HCT116 (cell line): Measurements from ENCODE around the gene BABAM2. TPM values are rescaled to one million over a fixed set of nuclear protein-coding genes. Genes with fewer than 3 reads are reported as not detected.
A peak's percentile ranks its signal among the peaks of the same experiment; 100 is the strongest.

Experiments used
- ATAC-seq: fragments of 200-7000 bp; cut with Tn5 transposase; 2 replicates; pipeline ENCODE4 v1.9.1; 2020; ENCODE audit warnings: mild to moderate bottlenecking, moderate library complexity
- BruUV-seq: library from RNA; stranded (reverse); fragments of 400-500 nt; replicated peaks from 2 replicates; lab custom pipeline; 2021; lab: Mats Ljungman, UMichigan
- CTCF ChIA-PET: fragments of 300-600 bp; sonication (Branson Sonifier 250); formaldehyde crosslinking; loops from one replicate; lab custom pipeline; 2021; ENCODE audit warnings: antibody characterized with exemption; lab: Charles Lee
- POLR2A ChIA-PET: fragments of 300-600, 350-600 bp; sonication (Branson Sonifier 250); formaldehyde crosslinking; loops from one replicate; lab custom pipeline; 2021; ENCODE audit warnings: antibody characterized with exemption; lab: Charles Lee
- RAD21 ChIA-PET, 2 experiments: fragments of 300-600 bp; sonication (Branson Sonifier 250); formaldehyde crosslinking; loops; one replicate each; lab custom pipeline; 2023; ENCODE audit warnings: low total read pairs in 2 of 2; ENCODE audit not compliant: uncharacterized antibody in 2 of 2, unreplicated experiment in 2 of 2, low non-redundant PET in 1 of 2; lab: Charles Lee
- DNase-seq: peaks from one replicate; pipeline ENCODE4 v3.0.0-alpha.2; 2010; ENCODE audit warnings: low read depth, low spot score
- H2AFZ ChIP-seq: fragments of 200-600 bp; shearing (Covaris generic), sonication (generic); 2 replicates; pipeline ENCODE4 v1.6.1; 2017; ENCODE audit warnings: low read depth, mixed run types, mixed read lengths, antibody characterized with exemption, low read length; ENCODE audit not compliant: poor library complexity, severe bottlenecking
- H3K27ac ChIP-seq: 2 replicates; pipeline ENCODE4 v1.5.1; 2012; ENCODE audit warnings: low read depth, low read length
- H3K27me3 ChIP-seq: fragments of 200-600 bp; sonication (generic); 2 replicates; pipeline ENCODE4 v1.6.1; 2016; ENCODE audit warnings: mixed run types, low read length, mixed read lengths; ENCODE audit not compliant: insufficient read depth
- H3K36me3 ChIP-seq, 2 experiments: fragments of 200-500 bp in 1 of 2; fragments of 200-600 bp in 1 of 2; sonication (Bioruptor generic) in 1 of 2; sonication (generic) in 1 of 2; 2 replicates each; pipeline versions ENCODE4 v1.5.1 to v1.6.1; 2014 to 2016; ENCODE audit warnings: low read length in 2 of 2, inconsistent platforms in 1 of 2, mixed read lengths in 1 of 2, mixed run types in 1 of 2; ENCODE audit not compliant: insufficient read depth in 2 of 2, control insufficient read depth in 1 of 2
- H3K4me1 ChIP-seq, 2 experiments: fragments of 200-600 bp in 1 of 2; sonication (generic) in 1 of 2; 2 replicates each; pipeline versions ENCODE4 v1.5.1 to v1.6.1; 2012 to 2017; ENCODE audit warnings: low read length in 2 of 2, inconsistent platforms in 1 of 2, mild to moderate bottlenecking in 1 of 2, mixed read lengths in 1 of 2, mixed run types in 1 of 2, moderate library complexity in 1 of 2; ENCODE audit not compliant: insufficient read depth in 2 of 2, control insufficient read depth in 1 of 2
- H3K4me2 ChIP-seq: fragments of 200-600 bp; sonication (generic); 2 replicates; pipeline ENCODE4 v1.6.1; 2017; ENCODE audit warnings: mixed run types, low read length, mixed read lengths
- H3K4me3 ChIP-seq, 2 experiments: fragments of 200-600 bp in 1 of 2; sonication (generic) in 1 of 2; replicated peaks in 1 of 2; 2 replicates each; pipeline ENCODE4 v1.5.1; 2011 to 2016; ENCODE audit warnings: low read length in 2 of 2, control low read depth in 1 of 2, low read depth in 1 of 2, mild to moderate bottlenecking in 1 of 2, mixed read lengths in 1 of 2, mixed run types in 1 of 2
- H3K79me2 ChIP-seq: fragments of 200-600 bp; sonication (generic); 2 replicates; pipeline ENCODE4 v1.6.1; 2017; ENCODE audit warnings: mild to moderate bottlenecking, mixed run types, low read length, moderate library complexity, mixed read lengths; ENCODE audit not compliant: insufficient read depth
- H3K9ac ChIP-seq: fragments of 200-600 bp; sonication (generic); 2 replicates; pipeline ENCODE4 v1.6.1; 2016; ENCODE audit warnings: low read length, mixed read lengths
- H3K9me2 ChIP-seq: fragments of 200-600 bp; sonication (generic), shearing (Covaris generic); 2 replicates; pipeline ENCODE4 v1.6.1; 2017; ENCODE audit warnings: mixed run types, mild to moderate bottlenecking, moderate library complexity; ENCODE audit not compliant: insufficient read depth
- H3K9me3 ChIP-seq, 2 experiments: fragments of 200-500 bp in 1 of 2; fragments of 200-600 bp in 1 of 2; sonication (Bioruptor generic) in 1 of 2; sonication (generic) in 1 of 2; 2 replicates each; pipeline ENCODE4 v1.6.1; 2014 to 2017; ENCODE audit warnings: low read length in 2 of 2, mixed read lengths in 2 of 2, inconsistent platforms in 1 of 2, low read depth in 1 of 2, mild to moderate bottlenecking in 1 of 2, mixed run types in 1 of 2, moderate library complexity in 1 of 2; ENCODE audit not compliant: control insufficient read depth in 1 of 2, insufficient read depth in 1 of 2
- H4K20me1 ChIP-seq: fragments of 200-600 bp; sonication (generic), shearing (Covaris generic); 2 replicates; pipeline ENCODE4 v1.6.1; 2017; ENCODE audit warnings: mixed run types, mild to moderate bottlenecking, moderate library complexity; ENCODE audit not compliant: insufficient read depth
- CEBPB ChIP-seq: IDR thresholded peaks from 2 replicates; pipeline ENCODE4 v1.6.1; 2012; ENCODE audit warnings: low read depth
- ELF1 ChIP-seq: IDR thresholded peaks from 2 replicates; pipeline ENCODE4 v1.6.1; 2012; ENCODE audit warnings: low read depth, borderline replicate concordance
- EZH2 ChIP-seq: fragments of 200-600 bp; sonication (generic); IDR thresholded peaks from 2 replicates; pipeline ENCODE4 v1.6.1; 2017; ENCODE audit warnings: antibody characterized with exemption, mixed run types
- EZH2phosphoT487 ChIP-seq: fragments of 200-600 bp; IDR thresholded peaks from 2 replicates; pipeline ENCODE4 v1.6.1; 2018; ENCODE audit warnings: antibody characterized with exemption, borderline replicate concordance
- FOSL1 ChIP-seq: IDR thresholded peaks from 2 replicates; pipeline ENCODE4 v1.6.1; 2012; ENCODE audit warnings: low read depth
- JUND ChIP-seq: IDR thresholded peaks from 2 replicates; pipeline ENCODE4 v1.6.1; 2012
- MAX ChIP-seq: IDR thresholded peaks from 2 replicates; pipeline ENCODE4 v1.6.1; 2012
- POLR2AphosphoS5 ChIP-seq: IDR thresholded peaks from 2 replicates; pipeline ENCODE4 v1.6.1; 2011; ENCODE audit warnings: mild to moderate bottlenecking, low read depth, low read length, moderate library complexity
- SIN3A ChIP-seq: IDR thresholded peaks from 2 replicates; pipeline ENCODE4 v1.6.1; 2012; ENCODE audit warnings: low read depth
- SP1 ChIP-seq: IDR thresholded peaks from 2 replicates; pipeline ENCODE4 v1.6.1; 2012; ENCODE audit warnings: low read depth
- SRF ChIP-seq: IDR thresholded peaks from 2 replicates; pipeline ENCODE4 v1.6.1; 2012; ENCODE audit warnings: low read depth
- YY1 ChIP-seq: IDR thresholded peaks from 2 replicates; pipeline ENCODE4 v1.6.1; 2011; ENCODE audit warnings: low read length, low read depth, moderate library complexity, mild to moderate bottlenecking; ENCODE audit not compliant: insufficient replicate concordance; ENCODE audit errors: extremely low read depth
- ZFX ChIP-seq: fragments of 450-650 bp; IDR thresholded peaks from 2 replicates; pipeline ENCODE4 v1.6.1; 2017
- ZNF274 ChIP-seq: fragments of 200-500 bp; sonication (Bioruptor generic); IDR thresholded peaks from 2 replicates; pipeline ENCODE4 v1.6.1; 2014; ENCODE audit warnings: mild to moderate bottlenecking, low read depth, low read length, inconsistent platforms
- intact Hi-C: fragments of 100-400 bp; cut with micrococcal nuclease; formaldehyde crosslinking; loops from 2 replicates; pipeline ENCODE4 v1.10.0; 2022
- total RNA-seq: library from RNA; stranded (reverse); gene quantifications from one replicate; pipeline ENCODE4 v1.2.1, GENCODE V29; 2021; ENCODE audit not compliant: unreplicated experiment
- TF ChIP-seq, protein P1 (sequence below), 3 experiments: fragments of 200-600 bp in 1 of 3; sonication (generic) in 1 of 3; IDR thresholded peaks in 2 of 3; conservative IDR thresholded peaks in 1 of 3; 2 replicates each; pipeline ENCODE4 v1.5.1; 2012 to 2017; ENCODE audit warnings: low read depth in 2 of 3, low read length in 2 of 3, antibody characterized with exemption in 1 of 3, borderline replicate concordance in 1 of 3, control low read depth in 1 of 3, mild to moderate bottlenecking in 1 of 3, mixed read lengths in 1 of 3, mixed run types in 1 of 3, moderate library complexity in 1 of 3; ENCODE audit not compliant: insufficient read depth in 1 of 3

BABAM2 gene
- total RNA-seq, 1 experiment from 2014 or later: 23.8 TPM

DNA sequence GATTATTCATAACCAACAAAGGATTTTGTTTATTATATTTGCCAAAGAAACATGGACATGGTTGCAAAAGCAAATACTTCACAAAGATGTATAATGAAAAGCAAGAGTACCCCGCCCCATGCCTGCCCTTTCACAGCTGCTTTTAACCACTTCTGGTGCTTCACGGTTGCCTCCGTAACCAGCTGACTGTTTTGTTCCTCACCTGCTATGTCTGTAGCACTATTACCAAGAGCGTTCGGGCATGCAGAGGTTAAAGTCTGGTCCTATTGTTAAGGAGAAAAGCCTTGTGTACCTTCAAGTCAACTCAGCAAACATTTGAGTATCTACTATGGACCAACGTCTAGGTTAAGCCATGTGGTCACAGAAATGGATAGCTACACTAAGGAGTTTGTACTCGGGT is 386.9 kb downstream of the BABAM2 start:
- Histone ChIP-seq H4K20me1 (no peaks in the 10 kb centered on the region), H3K9ac (no peak overlapping the region), H3K27me3 (no peaks in the 10 kb centered on the region), H3K4me1 (peaks cover 43 to 58% of the 10 kb centered on the region in 2 experiments), H3K79me2 (no peaks in the 10 kb centered on the region), H3K36me3 (no peaks in the 10 kb centered on the region), H2AFZ (no peak overlapping the region), H3K4me2 (no peak overlapping the region), H3K27ac (peak overlapping the region; percentile 91; the same call in 1 of the 2 replicates), H3K9me3 (no peaks in the 10 kb centered on the region), H3K9me2 (no peaks in the 10 kb centered on the region), H3K4me3 (no peak overlapping the region)
- intact Hi-C loops: loop anchor here (10.0 kb wide), 1 partner anchor 523 kb away; no protein-coding TSS in a partner anchor
- TF ChIP-seq ELF1 (no peak), MAX (no peak), CEBPB (no peak), SRF (no peak), JUND (no peak), ZNF274 (no peak), FOSL1 (no peak), YY1 (no peak), ZFX (no peak), SIN3A (no peak), POLR2AphosphoS5 (no peak), EZH2phosphoT487 (no peak), EZH2 (no peak), SP1 (no peak)
- TF ChIP-seq, protein P1, sequence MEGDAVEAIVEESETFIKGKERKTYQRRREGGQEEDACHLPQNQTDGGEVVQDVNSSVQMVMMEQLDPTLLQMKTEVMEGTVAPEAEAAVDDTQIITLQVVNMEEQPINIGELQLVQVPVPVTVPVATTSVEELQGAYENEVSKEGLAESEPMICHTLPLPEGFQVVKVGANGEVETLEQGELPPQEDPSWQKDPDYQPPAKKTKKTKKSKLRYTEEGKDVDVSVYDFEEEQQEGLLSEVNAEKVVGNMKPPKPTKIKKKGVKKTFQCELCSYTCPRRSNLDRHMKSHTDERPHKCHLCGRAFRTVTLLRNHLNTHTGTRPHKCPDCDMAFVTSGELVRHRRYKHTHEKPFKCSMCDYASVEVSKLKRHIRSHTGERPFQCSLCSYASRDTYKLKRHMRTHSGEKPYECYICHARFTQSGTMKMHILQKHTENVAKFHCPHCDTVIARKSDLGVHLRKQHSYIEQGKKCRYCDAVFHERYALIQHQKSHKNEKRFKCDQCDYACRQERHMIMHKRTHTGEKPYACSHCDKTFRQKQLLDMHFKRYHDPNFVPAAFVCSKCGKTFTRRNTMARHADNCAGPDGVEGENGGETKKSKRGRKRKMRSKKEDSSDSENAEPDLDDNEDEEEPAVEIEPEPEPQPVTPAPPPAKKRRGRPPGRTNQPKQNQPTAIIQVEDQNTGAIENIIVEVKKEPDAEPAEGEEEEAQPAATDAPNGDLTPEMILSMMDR (IDR thresholded peaks at IDR 0.05 in 2 of 3, conservative IDR thresholded peaks at IDR 0.05 in 1 of 3; ENCODE audit: borderline replicate concordance in 1 of 3, insufficient read depth in 1 of 3, low read depth in 2 of 3, low read length in 2 of 3): no peak
- no TSS peak for BruUV-seq
- ChIA-PET CTCF (no interaction called here), POLR2A (no interaction called here), RAD21 (no interaction called here)
- ATAC-seq (no peak), DNase-seq (no peak)
